Activated T-helper 17 cell treated with anti-CD3 and anti-CD28 coated beads, Interleukin-2, amount 50 U/mL, for 72 hours (primary cell): ENCODE data around the gene CXCL10. TPM values are rescaled to one million over a fixed set of nuclear protein-coding genes. Genes with fewer than 3 reads are reported as not detected.
A peak's percentile ranks its signal among the peaks of the same experiment; 100 is the strongest.
"Not testable (repeated sequence)": the region's sequence is repeated elsewhere in the genome, so short reads cannot be mapped to it uniquely, and the experiment has no call there.

Experiments
- ATAC-seq: fragments of 150-1000 bp; cut with Tn5 transposase; replicated peaks from 2 replicates; pipeline ENCODE4 v1.10.0; 2021; ENCODE audit warnings: mild to moderate bottlenecking, moderate library complexity
- H3K27ac Mint-ChIP-seq: one replicate; pipeline ENCODE4 v1.8.0; 2022; ENCODE audit warnings: mixed read lengths
- H3K27me3 Mint-ChIP-seq: one replicate; pipeline ENCODE4 v1.8.0; 2022; ENCODE audit warnings: mixed read lengths
- H3K36me3 Mint-ChIP-seq: one replicate; pipeline ENCODE4 v1.8.0; 2022; ENCODE audit warnings: low read depth, mild to moderate bottlenecking, mixed read lengths
- H3K4me1 Mint-ChIP-seq: one replicate; pipeline ENCODE4 v1.8.0; 2022; ENCODE audit warnings: mixed read lengths
- H3K4me3 Mint-ChIP-seq: one replicate; pipeline ENCODE4 v1.8.0; 2022; ENCODE audit warnings: mild to moderate bottlenecking, mixed read lengths
- H3K9me3 Mint-ChIP-seq: one replicate; pipeline ENCODE4 v1.8.0; 2022; ENCODE audit warnings: mixed read lengths
- total RNA-seq, 2 donors: library from RNA; stranded (reverse); gene quantifications; one replicate each; pipeline ENCODE4 v1.2.3, GENCODE V29; 2022

The CXCL10 gene
- total RNA-seq: 1 to 10 TPM; 1.1 to 3.3 TPM

GRCh38 chr4:76023389-76023788 is at the start of gene CXCL10:
CXCL10 (minus strand) TSS chr4:76023497; CDS start chr4:76023431, 66 bp downstream.
- Mint-ChIP-seq H3K9me3 (no peaks in the 10 kb centered on the region), H3K4me3 (peak within 1 kb of the TSS; percentile 38), H3K27ac (peak within 1 kb of the TSS; percentile 57), H3K36me3 (no peaks in the 10 kb centered on the region), H3K4me1 (peaks cover 11% of the 10 kb centered on the region), H3K27me3 (no peaks in the 10 kb centered on the region)
- peak; percentile 70 for ATAC-seq

- Mint-ChIP-seq H3K27ac (no peak overlapping the region), H3K27me3 (no peaks in the 10 kb centered on the region), H3K4me1 (no peaks in the 10 kb centered on the region), H3K4me3 (no peak overlapping the region), H3K36me3 (no peaks in the 10 kb centered on the region), H3K9me3 (no peaks in the 10 kb centered on the region)
- no peak for ATAC-seq
These were observed 49.5 kb upstream of the CXCL10 start for GRCh38 chr4:76072760-76073159.

GRCh38 chr4:76067652-76068286 is 44.5 kb upstream of the CXCL10 start:
- Mint-ChIP-seq H3K4me3 (no peak overlapping the region), H3K27me3 (no peaks in the 10 kb centered on the region), H3K4me1 (no peaks in the 10 kb centered on the region), H3K27ac (no peak overlapping the region), H3K36me3 (no peaks in the 10 kb centered on the region), H3K9me3 (no peaks in the 10 kb centered on the region)
- ATAC-seq: peak; percentile 90

- no peak for ATAC-seq
- H3K27me3 Mint-ChIP-seq: no peaks in the 10 kb centered on the region
- no peak overlapping the region for H3K27ac Mint-ChIP-seq
- no peaks in the 10 kb centered on the region for H3K4me1 Mint-ChIP-seq
- H3K9me3 Mint-ChIP-seq: no peaks in the 10 kb centered on the region
- no peaks in the 10 kb centered on the region for H3K36me3 Mint-ChIP-seq
- H3K4me3 Mint-ChIP-seq: no peak overlapping the region
These were observed 43.2 kb upstream of the CXCL10 start for GRCh38 chr4:76066546-76066945.

- Mint-ChIP-seq H3K27me3 (no peaks in the 10 kb centered on the region), H3K36me3 (no peaks in the 10 kb centered on the region), H3K4me3 (no peak overlapping the region), H3K27ac (no peak overlapping the region), H3K9me3 (no peaks in the 10 kb centered on the region), H3K4me1 (peaks cover 20% of the 10 kb centered on the region)
- no peak for ATAC-seq
These were observed 38.7 kb upstream of the CXCL10 start for GRCh38 chr4:76061982-76062381.

- no peaks in the 10 kb centered on the region for H3K9me3 Mint-ChIP-seq
- H3K36me3 Mint-ChIP-seq: no peaks in the 10 kb centered on the region
- no peak overlapping the region for H3K27ac Mint-ChIP-seq
These were observed 38.1 kb upstream of the CXCL10 start for GRCh38 chr4:76061421-76061820.

GRCh38 chr4:76060506-76060905 is 37.2 kb upstream of the CXCL10 start:
- Mint-ChIP-seq H3K4me3 (peak overlapping the region; percentile 49), H3K4me1 (peaks cover 21% of the 10 kb centered on the region), H3K9me3 (no peaks in the 10 kb centered on the region), H3K27me3 (peaks cover 5% of the 10 kb centered on the region), H3K27ac (no peak overlapping the region), H3K36me3 (no peaks in the 10 kb centered on the region)
- ATAC-seq: no peak

More at GRCh38 chr4:76061421-76061820, 38.1 kb upstream of the CXCL10 start:
- H3K4me1 Mint-ChIP-seq: peaks cover 20% of the 10 kb centered on the region
- H3K27me3 Mint-ChIP-seq: peaks cover 1% of the 10 kb centered on the region
- no peak overlapping the region for H3K4me3 Mint-ChIP-seq
- no peak for ATAC-seq

- ATAC-seq: peak; percentile 61
- H3K27ac Mint-ChIP-seq: peak overlapping the region; percentile 83
- no peaks in the 10 kb centered on the region for H3K9me3 Mint-ChIP-seq
- peak overlapping the region; percentile 49 for H3K4me3 Mint-ChIP-seq
- no peaks in the 10 kb centered on the region for H3K36me3 Mint-ChIP-seq
- H3K4me1 Mint-ChIP-seq: peaks cover 28% of the 10 kb centered on the region
- peaks cover 9% of the 10 kb centered on the region for H3K27me3 Mint-ChIP-seq
These were observed 36.5 kb upstream of the CXCL10 start for GRCh38 chr4:76059750-76060149.

GRCh38 chr4:76058888-76059426 is 35.7 kb upstream of the CXCL10 start:
- H3K4me1 Mint-ChIP-seq: peaks cover 29% of the 10 kb centered on the region
- no peaks in the 10 kb centered on the region for H3K36me3 Mint-ChIP-seq

GRCh38 chr4:76058302-76058701 is 35.0 kb upstream of the CXCL10 start:
- ATAC-seq: peak; percentile 72
- H3K27ac Mint-ChIP-seq: peak overlapping the region; percentile 83
- no peaks in the 10 kb centered on the region for H3K36me3 Mint-ChIP-seq
- H3K4me1 Mint-ChIP-seq: peaks cover 29% of the 10 kb centered on the region
- H3K4me3 Mint-ChIP-seq: peak overlapping the region; percentile 49
- no peaks in the 10 kb centered on the region for H3K9me3 Mint-ChIP-seq
- peaks cover 13% of the 10 kb centered on the region for H3K27me3 Mint-ChIP-seq

More at GRCh38 chr4:76058888-76059426, 35.7 kb upstream of the CXCL10 start:
- peak overlapping the region; percentile 83 for H3K27ac Mint-ChIP-seq
- ATAC-seq: no peak
- H3K9me3 Mint-ChIP-seq: no peaks in the 10 kb centered on the region
- peaks cover 9% of the 10 kb centered on the region for H3K27me3 Mint-ChIP-seq
- peak overlapping the region; percentile 49 for H3K4me3 Mint-ChIP-seq

GRCh38 chr4:76055421-76055820 is 32.1 kb upstream of the CXCL10 start:
- H3K4me1 Mint-ChIP-seq: peaks cover 28% of the 10 kb centered on the region

GRCh38 chr4:76055016-76055415 is 31.7 kb upstream of the CXCL10 start:
- peak overlapping the region; percentile 92 for H3K27ac Mint-ChIP-seq
- H3K27me3 Mint-ChIP-seq: peaks cover 13% of the 10 kb centered on the region
- no peaks in the 10 kb centered on the region for H3K36me3 Mint-ChIP-seq
- H3K4me3 Mint-ChIP-seq: peak overlapping the region; percentile 51
- H3K9me3 Mint-ChIP-seq: no peaks in the 10 kb centered on the region
- peaks cover 24% of the 10 kb centered on the region for H3K4me1 Mint-ChIP-seq
- ATAC-seq: peak; percentile 87

More at GRCh38 chr4:76055421-76055820, 32.1 kb upstream of the CXCL10 start:
- Mint-ChIP-seq H3K27me3 (peaks cover 13% of the 10 kb centered on the region), H3K27ac (peak overlapping the region; percentile 92), H3K36me3 (no peaks in the 10 kb centered on the region), H3K4me3 (peak overlapping the region; percentile 51), H3K9me3 (no peaks in the 10 kb centered on the region)
- ATAC-seq: no peak

GRCh38 chr4:76053730-76054129 is 30.4 kb upstream of the CXCL10 start:
- Mint-ChIP-seq H3K4me3 (no peak overlapping the region), H3K36me3 (no peaks in the 10 kb centered on the region), H3K4me1 (peaks cover 17% of the 10 kb centered on the region), H3K27me3 (peaks cover 17% of the 10 kb centered on the region), H3K9me3 (no peaks in the 10 kb centered on the region), H3K27ac (no peak overlapping the region)
- no peak for ATAC-seq

- ATAC-seq, H3K27ac Mint-ChIP-seq, H3K9me3 Mint-ChIP-seq, H3K4me3 Mint-ChIP-seq, H3K36me3 Mint-ChIP-seq, H3K4me1 Mint-ChIP-seq: not testable (repeated sequence)
- H3K27me3 Mint-ChIP-seq: peaks cover 16% of the 10 kb centered on the region
These were observed 27.3 kb upstream of the CXCL10 start for GRCh38 chr4:76050560-76051050.

GRCh38 chr4:76049860-76050416 is 26.6 kb upstream of the CXCL10 start:
- H3K27ac Mint-ChIP-seq, H3K9me3 Mint-ChIP-seq, H3K4me1 Mint-ChIP-seq, ATAC-seq, H3K4me3 Mint-ChIP-seq, H3K36me3 Mint-ChIP-seq: not testable (repeated sequence)
- H3K27me3 Mint-ChIP-seq: peaks cover 12% of the 10 kb centered on the region
